Measurements from ENCODE around the gene RPTOR.

RPTOR gene

DNA sequence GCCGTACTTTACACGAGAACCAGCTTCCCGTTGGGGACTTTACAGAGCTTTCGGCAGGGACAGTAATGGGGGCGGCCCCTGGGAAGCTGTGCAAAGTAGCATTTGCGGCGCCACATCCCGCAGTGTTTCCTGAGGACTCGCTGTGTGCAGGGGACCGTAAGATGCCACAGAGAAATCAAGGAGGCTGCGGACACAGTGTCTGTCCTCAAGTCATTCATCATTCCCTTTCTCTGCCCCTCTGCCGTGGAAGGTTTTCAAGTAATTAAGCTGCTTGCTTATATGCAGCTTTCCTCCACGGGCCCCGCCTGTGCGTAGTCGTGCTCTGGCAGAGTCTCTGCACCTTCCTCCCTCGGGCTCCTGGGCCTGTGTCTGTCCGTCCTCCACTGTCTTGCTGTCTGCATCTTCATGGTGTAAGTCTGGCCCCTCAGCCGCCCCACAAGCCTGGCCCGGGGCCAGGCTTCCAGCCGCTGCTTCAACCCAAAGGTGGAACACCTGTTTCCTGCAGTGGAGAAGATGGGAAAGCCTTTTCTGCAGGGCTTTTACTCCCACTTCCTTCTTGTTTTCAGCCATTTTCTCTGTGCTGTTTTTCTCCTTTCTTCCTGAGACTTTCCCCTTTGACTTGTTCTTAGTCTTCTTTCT is 230.1 kb downstream of the RPTOR start:
- Histone ChIP-seq H3K4me3 (replicated peaks; ENCODE audit: insufficient read depth, low read length) (no peak overlapping the region), H3K27me3 (ENCODE audit: insufficient read depth, poor library complexity, severe bottlenecking) (no peaks in the 10 kb centered on the region), H3K27ac (replicated peaks) (peak overlapping the region; percentile 49)
- peak; percentile 43 to 51 for DNase-seq (ENCODE audit: low read depth in 1 of 2, low spot score in 1 of 2)
- TF ChIP-seq, protein P1, sequence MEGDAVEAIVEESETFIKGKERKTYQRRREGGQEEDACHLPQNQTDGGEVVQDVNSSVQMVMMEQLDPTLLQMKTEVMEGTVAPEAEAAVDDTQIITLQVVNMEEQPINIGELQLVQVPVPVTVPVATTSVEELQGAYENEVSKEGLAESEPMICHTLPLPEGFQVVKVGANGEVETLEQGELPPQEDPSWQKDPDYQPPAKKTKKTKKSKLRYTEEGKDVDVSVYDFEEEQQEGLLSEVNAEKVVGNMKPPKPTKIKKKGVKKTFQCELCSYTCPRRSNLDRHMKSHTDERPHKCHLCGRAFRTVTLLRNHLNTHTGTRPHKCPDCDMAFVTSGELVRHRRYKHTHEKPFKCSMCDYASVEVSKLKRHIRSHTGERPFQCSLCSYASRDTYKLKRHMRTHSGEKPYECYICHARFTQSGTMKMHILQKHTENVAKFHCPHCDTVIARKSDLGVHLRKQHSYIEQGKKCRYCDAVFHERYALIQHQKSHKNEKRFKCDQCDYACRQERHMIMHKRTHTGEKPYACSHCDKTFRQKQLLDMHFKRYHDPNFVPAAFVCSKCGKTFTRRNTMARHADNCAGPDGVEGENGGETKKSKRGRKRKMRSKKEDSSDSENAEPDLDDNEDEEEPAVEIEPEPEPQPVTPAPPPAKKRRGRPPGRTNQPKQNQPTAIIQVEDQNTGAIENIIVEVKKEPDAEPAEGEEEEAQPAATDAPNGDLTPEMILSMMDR (IDR thresholded peaks at IDR 0.05; ENCODE audit: insufficient read depth, low read length) = no peak
- TF ChIP-seq SPI1 (IDR thresholded peaks at IDR 0.05; ENCODE audit: borderline replicate concordance, low read depth) (peak; percentile 69; the same call in 1 of the 2 replicates), POLR2AphosphoS5 (IDR thresholded peaks at IDR 0.05; ENCODE audit: low read depth) (peak; percentile 22; the same call in 1 of the 2 replicates)

DNA sequence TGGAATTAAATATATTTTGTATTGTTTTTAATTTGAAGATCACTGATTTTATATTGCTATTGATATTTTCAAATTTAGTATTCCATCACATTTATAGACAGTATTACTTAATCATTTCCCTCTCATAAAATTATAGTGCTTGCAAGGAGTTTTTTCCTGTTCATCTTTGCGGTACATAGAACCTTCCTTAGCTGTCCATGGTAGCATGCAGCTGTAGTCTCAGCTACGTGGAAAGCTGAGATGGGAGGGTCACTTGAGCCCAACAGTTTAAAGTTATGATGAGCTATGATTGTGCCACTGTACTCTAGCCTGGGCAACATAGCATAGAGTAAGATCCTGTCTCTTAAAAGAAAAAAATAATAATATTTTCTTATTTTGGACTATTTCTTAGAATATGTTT is 231.2 kb downstream of the RPTOR start:
- no peak for DNase-seq (ENCODE audit: low read depth in 1 of 2, low spot score in 1 of 2)
- TF ChIP-seq, protein P2, sequence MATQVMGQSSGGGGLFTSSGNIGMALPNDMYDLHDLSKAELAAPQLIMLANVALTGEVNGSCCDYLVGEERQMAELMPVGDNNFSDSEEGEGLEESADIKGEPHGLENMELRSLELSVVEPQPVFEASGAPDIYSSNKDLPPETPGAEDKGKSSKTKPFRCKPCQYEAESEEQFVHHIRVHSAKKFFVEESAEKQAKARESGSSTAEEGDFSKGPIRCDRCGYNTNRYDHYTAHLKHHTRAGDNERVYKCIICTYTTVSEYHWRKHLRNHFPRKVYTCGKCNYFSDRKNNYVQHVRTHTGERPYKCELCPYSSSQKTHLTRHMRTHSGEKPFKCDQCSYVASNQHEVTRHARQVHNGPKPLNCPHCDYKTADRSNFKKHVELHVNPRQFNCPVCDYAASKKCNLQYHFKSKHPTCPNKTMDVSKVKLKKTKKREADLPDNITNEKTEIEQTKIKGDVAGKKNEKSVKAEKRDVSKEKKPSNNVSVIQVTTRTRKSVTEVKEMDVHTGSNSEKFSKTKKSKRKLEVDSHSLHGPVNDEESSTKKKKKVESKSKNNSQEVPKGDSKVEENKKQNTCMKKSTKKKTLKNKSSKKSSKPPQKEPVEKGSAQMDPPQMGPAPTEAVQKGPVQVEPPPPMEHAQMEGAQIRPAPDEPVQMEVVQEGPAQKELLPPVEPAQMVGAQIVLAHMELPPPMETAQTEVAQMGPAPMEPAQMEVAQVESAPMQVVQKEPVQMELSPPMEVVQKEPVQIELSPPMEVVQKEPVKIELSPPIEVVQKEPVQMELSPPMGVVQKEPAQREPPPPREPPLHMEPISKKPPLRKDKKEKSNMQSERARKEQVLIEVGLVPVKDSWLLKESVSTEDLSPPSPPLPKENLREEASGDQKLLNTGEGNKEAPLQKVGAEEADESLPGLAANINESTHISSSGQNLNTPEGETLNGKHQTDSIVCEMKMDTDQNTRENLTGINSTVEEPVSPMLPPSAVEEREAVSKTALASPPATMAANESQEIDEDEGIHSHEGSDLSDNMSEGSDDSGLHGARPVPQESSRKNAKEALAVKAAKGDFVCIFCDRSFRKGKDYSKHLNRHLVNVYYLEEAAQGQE (IDR thresholded peaks at IDR 0.05; ENCODE audit: insufficient replicate concordance, low read depth) = peak; percentile 66
- TF ChIP-seq SPI1 (IDR thresholded peaks at IDR 0.05; ENCODE audit: borderline replicate concordance, low read depth) = no peak
- TF ChIP-seq POLR2AphosphoS5 (IDR thresholded peaks at IDR 0.05; ENCODE audit: low read depth) = no peak
- TF ChIP-seq, protein P1 (IDR thresholded peaks at IDR 0.05; ENCODE audit: insufficient read depth, low read length) = no peak
- no peak for TF ChIP-seq GABPA (IDR thresholded peaks at IDR 0.05; ENCODE audit: low read depth)
- Histone ChIP-seq H3K4me3 (replicated peaks; ENCODE audit: insufficient read depth, low read length) (no peak overlapping the region), H3K27ac (replicated peaks) (no peak overlapping the region), H3K27me3 (ENCODE audit: insufficient read depth, poor library complexity, severe bottlenecking) (no peaks in the 10 kb centered on the region)

DNA sequence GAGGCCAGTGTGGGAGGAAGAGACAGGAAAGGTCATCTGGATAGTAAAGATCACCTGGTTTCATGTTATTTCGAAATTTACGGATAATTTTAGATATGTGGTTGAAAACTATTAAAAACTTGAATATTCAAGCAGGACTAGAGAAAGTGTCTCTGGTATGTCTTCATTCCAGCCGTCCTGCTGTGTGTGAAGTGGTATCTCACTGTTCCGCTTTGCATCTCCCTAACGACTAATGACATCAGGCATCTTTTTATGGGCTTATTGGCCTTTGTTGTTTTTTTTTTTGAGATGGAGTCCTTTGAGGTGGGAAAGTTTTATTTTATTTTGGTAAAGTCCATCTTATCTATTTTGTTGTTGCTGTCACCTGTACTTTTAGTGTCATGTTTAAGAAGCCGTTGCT is 232.6 kb downstream of the RPTOR start:
- TF ChIP-seq, protein P2 (IDR thresholded peaks at IDR 0.05; ENCODE audit: insufficient replicate concordance, low read depth) = no peak
- TF ChIP-seq, protein P1 (IDR thresholded peaks at IDR 0.05; ENCODE audit: insufficient read depth, low read length) = no peak
- TF ChIP-seq GABPA (IDR thresholded peaks at IDR 0.05; ENCODE audit: low read depth) = no peak
- TF ChIP-seq SPI1 (IDR thresholded peaks at IDR 0.05; ENCODE audit: borderline replicate concordance, low read depth) = no peak
- no peak for TF ChIP-seq POLR2AphosphoS5 (IDR thresholded peaks at IDR 0.05; ENCODE audit: low read depth)
- no peak overlapping the region for H3K4me3 ChIP-seq (replicated peaks; ENCODE audit: insufficient read depth, low read length)
- H3K27me3 ChIP-seq (ENCODE audit: insufficient read depth, poor library complexity, severe bottlenecking) = no peaks in the 10 kb centered on the region
- H3K27ac ChIP-seq (replicated peaks) = no peak overlapping the region
- no peak for DNase-seq (ENCODE audit: low read depth in 1 of 2, low spot score in 1 of 2)

DNA sequence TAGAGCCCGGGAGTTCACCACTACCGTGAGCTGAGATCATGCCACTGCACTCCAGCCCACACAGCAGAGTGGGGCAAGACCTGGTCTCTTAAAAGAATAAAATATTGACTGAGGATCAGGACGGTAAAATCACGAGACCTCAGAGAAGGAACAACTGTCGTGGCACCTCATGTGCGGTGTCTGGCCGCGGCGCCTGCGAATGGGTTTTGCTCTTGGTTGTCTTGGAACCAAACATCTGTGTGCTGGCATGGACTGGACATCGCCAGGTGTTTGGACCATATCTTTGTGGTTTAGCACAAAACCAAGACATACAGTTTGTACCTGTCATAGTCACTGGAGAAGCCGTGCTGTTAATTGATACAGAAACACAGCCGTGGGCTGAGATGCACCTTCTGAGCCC is 234.1 kb downstream of the RPTOR start:
- DNase-seq (ENCODE audit: low read depth in 1 of 2, low spot score in 1 of 2) = no peak
- H3K27me3 ChIP-seq (ENCODE audit: insufficient read depth, poor library complexity, severe bottlenecking) = no peaks in the 10 kb centered on the region
- H3K4me3 ChIP-seq (replicated peaks; ENCODE audit: insufficient read depth, low read length) = no peak overlapping the region
- TF ChIP-seq, protein P1 (IDR thresholded peaks at IDR 0.05; ENCODE audit: insufficient read depth, low read length) = no peak
- TF ChIP-seq, protein P2 (IDR thresholded peaks at IDR 0.05; ENCODE audit: insufficient replicate concordance, low read depth) = no peak
- no peak for TF ChIP-seq GABPA (IDR thresholded peaks at IDR 0.05; ENCODE audit: low read depth)
- TF ChIP-seq SPI1 (IDR thresholded peaks at IDR 0.05; ENCODE audit: borderline replicate concordance, low read depth) = no peak
- TF ChIP-seq POLR2AphosphoS5 (IDR thresholded peaks at IDR 0.05; ENCODE audit: low read depth) = no peak
- H3K27ac ChIP-seq (replicated peaks) = no peak overlapping the region
